Activated CD8-positive, alpha-beta T cell treated with anti-CD3 and anti-CD28 coated beads, Interleukin-2, amount 10 ng/mL, durations not matched to agents 7 days and 5 days (primary cell): ENCODE data around the gene PRR19. TPM values are rescaled to one million over a fixed set of nuclear protein-coding genes. Genes with fewer than 3 reads are reported as not detected.

Source experiments
- ATAC-seq: fragments of 150-1000 bp; cut with Tn5 transposase; one replicate; pipeline ENCODE4 v1.10.0; 2021; ENCODE audit warnings: moderate library complexity
- CTCF ChIA-PET: fragments of 350-600 bp; sonication (Branson Sonifier 250); formaldehyde crosslinking; loops from one replicate; lab custom pipeline; 2021; ENCODE audit warnings: antibody characterized with exemption; lab: Charles Lee
- POLR2A ChIA-PET: fragments of 350-600 bp; sonication (Branson Sonifier 250); formaldehyde crosslinking; loops from one replicate; lab custom pipeline; 2021; ENCODE audit warnings: antibody characterized with exemption; lab: Charles Lee
- DNase-seq: peaks from one replicate; pipeline ENCODE4 v3.0.0-alpha.2; 2020
- H3K27ac Mint-ChIP-seq: one replicate; pipeline ENCODE4 v1.8.0; 2021; ENCODE audit warnings: mild to moderate bottlenecking, mixed read lengths
- H3K27me3 Mint-ChIP-seq: one replicate; pipeline ENCODE4 v1.8.0; 2021; ENCODE audit warnings: low read depth, mixed read lengths
- H3K36me3 Mint-ChIP-seq: one replicate; pipeline ENCODE4 v1.8.0; 2021; ENCODE audit warnings: low read depth, mixed read lengths
- H3K4me1 Mint-ChIP-seq: one replicate; pipeline ENCODE4 v1.8.0; 2021; ENCODE audit warnings: low read depth, mixed read lengths
- H3K4me3 Mint-ChIP-seq: one replicate; pipeline ENCODE4 v1.8.0; 2021; ENCODE audit warnings: mild to moderate bottlenecking, mixed read lengths
- H3K9me3 Mint-ChIP-seq: one replicate; pipeline ENCODE4 v1.8.0; 2022; ENCODE audit warnings: mixed read lengths; ENCODE audit not compliant: insufficient read depth
- total RNA-seq, 2 experiments: library from RNA; stranded (reverse); gene quantifications; one replicate each; pipeline ENCODE4 v1.2.3, GENCODE V29; 2021

PRR19 gene
- total RNA-seq, 2 experiments from 2014 or later: 0.44 to 0.55 TPM

DNA sequence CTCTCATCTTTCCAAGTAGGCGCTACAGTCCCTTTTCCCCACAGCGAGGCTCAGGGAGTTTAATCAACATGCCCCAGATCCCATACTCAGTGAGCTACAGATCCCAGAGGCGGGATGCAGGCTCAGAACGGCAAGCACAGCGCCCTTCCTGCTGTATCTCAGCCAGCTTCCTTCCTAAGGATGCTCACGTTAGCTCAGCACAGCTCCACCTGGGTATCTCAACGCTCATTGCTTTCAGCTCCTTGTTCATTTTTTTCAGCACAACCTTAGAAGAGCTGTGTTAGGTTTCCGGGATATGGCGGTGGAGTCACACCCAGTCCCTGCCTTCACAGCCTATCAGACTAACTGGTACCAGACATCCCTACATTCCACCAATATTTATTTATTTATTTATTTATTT, 20.4 kb downstream of the PRR19 start:
- peaks cover 28% of the 10 kb centered on the region for H3K4me1 Mint-ChIP-seq
- H3K27ac Mint-ChIP-seq: no peak overlapping the region
- POLR2A ChIA-PET: interaction anchor here (1.1 kb wide), 1 partner anchor 75 kb away, joined by 3 read pairs; no protein-coding TSS in a partner anchor
- ATAC-seq (no peak), DNase-seq (no peak)
- no peak overlapping the region for H3K4me3 Mint-ChIP-seq
- peaks cover 24% of the 10 kb centered on the region for H3K27me3 Mint-ChIP-seq
- H3K36me3 Mint-ChIP-seq: peaks cover 3% of the 10 kb centered on the region
- no peaks in the 10 kb centered on the region for H3K9me3 Mint-ChIP-seq
- CTCF ChIA-PET: interaction anchor here (0.6 to 1.9 kb wide), 3 partner anchors 22 to 190 kb away, joined by 3 to 10 read pairs (median 3); partner anchors contain the start of gene POU2F2

DNA sequence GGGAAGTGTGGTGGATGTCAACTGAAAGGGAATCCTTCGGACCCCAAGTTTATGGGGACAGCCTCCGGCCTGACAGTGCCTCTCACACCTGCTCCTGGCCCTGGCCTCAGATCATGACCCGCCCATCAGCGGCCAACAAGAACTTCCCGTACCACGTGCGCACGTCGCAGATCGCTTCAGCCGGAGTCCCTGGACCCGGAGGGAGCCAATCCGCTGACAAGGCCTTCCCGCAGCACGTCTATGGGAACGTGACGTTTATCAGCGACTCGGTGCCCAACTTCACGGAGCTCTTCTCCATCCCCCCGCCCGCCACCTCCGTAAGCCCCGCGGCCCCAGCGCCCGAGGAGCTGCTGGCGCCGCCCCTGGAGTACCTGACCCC, 21.5 kb downstream of the PRR19 start:
- CTCF ChIA-PET: interaction anchor here (1.3 to 1.9 kb wide), 3 partner anchors 15 to 191 kb away, joined by 3 to 10 read pairs (median 5); partner anchors contain the start of gene POU2F2
- Mint-ChIP-seq H3K4me1 (peaks cover 23% of the 10 kb centered on the region), H3K4me3 (peak overlapping the region; percentile 3), H3K36me3 (peaks cover 3% of the 10 kb centered on the region), H3K27me3 (peaks cover 24% of the 10 kb centered on the region), H3K9me3 (no peaks in the 10 kb centered on the region), H3K27ac (no peak overlapping the region)
- POLR2A ChIA-PET: no interaction called here
- DNase-seq: no peak
- no peak for ATAC-seq

DNA sequence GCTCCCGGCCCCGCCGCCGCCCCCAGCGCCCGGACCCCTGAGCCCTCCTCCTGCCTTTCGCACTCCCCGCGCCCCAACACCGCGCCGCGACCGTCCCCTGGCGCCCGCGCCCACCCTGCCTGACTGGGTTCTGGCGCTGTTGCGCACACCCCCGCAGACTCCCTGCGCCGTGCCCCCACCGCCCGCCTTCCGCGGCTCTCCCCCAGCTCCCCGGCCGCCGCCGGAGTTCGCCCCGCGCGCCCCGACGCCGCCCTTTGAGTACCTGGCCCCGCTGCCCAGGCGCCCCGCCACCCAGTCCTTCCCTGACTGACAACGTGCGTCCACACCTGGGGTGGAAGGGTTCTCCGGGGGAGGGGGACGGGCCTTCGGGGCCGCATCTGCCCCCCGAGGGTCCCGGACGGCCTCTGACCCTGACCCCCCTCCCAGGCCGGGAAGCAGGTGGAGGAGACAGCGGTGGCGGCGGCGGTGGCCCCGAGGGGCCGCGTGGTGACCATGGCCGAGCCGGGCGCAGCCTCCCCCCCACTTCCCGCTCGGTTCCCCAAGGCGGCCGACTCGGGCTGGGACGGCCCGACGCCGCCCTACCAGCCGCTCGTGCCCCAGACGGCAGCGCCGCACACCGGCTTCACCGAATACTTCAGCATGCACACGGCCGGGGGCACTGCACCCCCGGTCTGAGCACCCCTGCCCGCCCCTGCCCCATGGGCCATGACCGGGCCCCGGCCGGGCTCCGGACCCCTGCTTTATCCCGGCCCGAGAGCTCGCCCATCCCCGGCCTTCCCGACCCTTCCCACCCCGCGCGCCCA, 22.1 kb downstream of the PRR19 start:
- ChIA-PET POLR2A (no interaction called here), CTCF (interaction anchor here (1.2 to 1.4 kb wide), 3 partner anchors 15 to 213 kb away, joined by 3 to 5 read pairs (median 4); no protein-coding TSS in a partner anchor)
- Mint-ChIP-seq H3K9me3 (no peaks in the 10 kb centered on the region), H3K27ac (no peak overlapping the region), H3K27me3 (peaks cover 24% of the 10 kb centered on the region), H3K36me3 (peaks cover 3% of the 10 kb centered on the region), H3K4me1 (peaks cover 23% of the 10 kb centered on the region), H3K4me3 (no peak overlapping the region)
- DNase-seq (no peak), ATAC-seq (no peak)

- ChIA-PET POLR2A (no interaction called here), CTCF (interaction anchor here (1.2 kb wide), 1 partner anchor 214 kb away, joined by 4 read pairs; no protein-coding TSS in a partner anchor)
These were observed 22.8 kb downstream of the PRR19 start for GRCh38 chr19:42324655-42325307.

DNA sequence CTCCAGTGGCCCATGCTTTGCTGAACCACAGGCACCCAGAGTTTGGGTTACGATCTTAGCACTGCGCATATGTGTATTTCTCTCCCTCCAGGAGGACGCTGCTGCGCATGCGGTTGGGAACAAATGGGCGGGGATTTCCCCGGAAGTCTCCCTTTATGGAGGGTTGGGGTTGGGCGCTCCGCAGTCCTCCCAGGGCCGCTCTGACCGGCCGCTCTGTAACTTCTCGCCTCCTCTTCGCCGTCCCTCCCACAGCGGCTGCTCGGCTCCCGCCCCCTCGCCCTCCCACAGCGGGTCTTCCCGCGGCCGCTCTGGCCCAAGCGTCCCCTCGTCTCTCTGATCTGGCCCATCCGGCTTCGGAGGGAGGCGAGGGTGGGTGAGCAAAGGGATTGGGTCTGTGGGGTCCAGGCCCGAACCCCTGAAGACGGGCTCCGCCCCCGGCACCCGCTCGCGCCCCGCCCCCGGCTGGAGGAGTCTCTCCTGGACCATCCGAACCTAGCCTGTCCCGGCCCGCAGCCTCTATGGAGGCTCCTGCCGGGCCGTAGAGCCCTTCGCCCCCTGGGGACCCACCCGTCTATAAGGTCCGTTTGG, 23.5 kb downstream of the PRR19 start, which contains the start of gene MEGF8:
TSS of gene MEGF8 (plus strand) at position 328 of the 588 bp plus-strand sequence. CDS start 609 bp downstream, outside the sequence.
- H3K27me3 Mint-ChIP-seq: peaks cover 24% of the 10 kb centered on the region
- H3K9me3 Mint-ChIP-seq: no peaks in the 10 kb centered on the region
- ChIA-PET CTCF (no interaction called here), POLR2A (no interaction called here)
- peak within 1 kb of the TSS; percentile 82 for H3K27ac Mint-ChIP-seq
- peak within 1 kb of the TSS; percentile 84 for H3K4me3 Mint-ChIP-seq
- peaks cover 3% of the 10 kb centered on the region for H3K36me3 Mint-ChIP-seq
- peaks cover 23% of the 10 kb centered on the region for H3K4me1 Mint-ChIP-seq
- DNase-seq (peak; percentile 99), ATAC-seq (peak; percentile 96)

More at GRCh38 chr19:42324655-42325307, 22.8 kb downstream of the PRR19 start:
- Mint-ChIP-seq H3K27me3 (peaks cover 24% of the 10 kb centered on the region), H3K36me3 (peaks cover 3% of the 10 kb centered on the region), H3K27ac (peak overlapping the region; percentile 82), H3K9me3 (no peaks in the 10 kb centered on the region), H3K4me3 (peak overlapping the region; percentile 84), H3K4me1 (peaks cover 23% of the 10 kb centered on the region)
- ATAC-seq (no peak), DNase-seq (no peak)

DNA sequence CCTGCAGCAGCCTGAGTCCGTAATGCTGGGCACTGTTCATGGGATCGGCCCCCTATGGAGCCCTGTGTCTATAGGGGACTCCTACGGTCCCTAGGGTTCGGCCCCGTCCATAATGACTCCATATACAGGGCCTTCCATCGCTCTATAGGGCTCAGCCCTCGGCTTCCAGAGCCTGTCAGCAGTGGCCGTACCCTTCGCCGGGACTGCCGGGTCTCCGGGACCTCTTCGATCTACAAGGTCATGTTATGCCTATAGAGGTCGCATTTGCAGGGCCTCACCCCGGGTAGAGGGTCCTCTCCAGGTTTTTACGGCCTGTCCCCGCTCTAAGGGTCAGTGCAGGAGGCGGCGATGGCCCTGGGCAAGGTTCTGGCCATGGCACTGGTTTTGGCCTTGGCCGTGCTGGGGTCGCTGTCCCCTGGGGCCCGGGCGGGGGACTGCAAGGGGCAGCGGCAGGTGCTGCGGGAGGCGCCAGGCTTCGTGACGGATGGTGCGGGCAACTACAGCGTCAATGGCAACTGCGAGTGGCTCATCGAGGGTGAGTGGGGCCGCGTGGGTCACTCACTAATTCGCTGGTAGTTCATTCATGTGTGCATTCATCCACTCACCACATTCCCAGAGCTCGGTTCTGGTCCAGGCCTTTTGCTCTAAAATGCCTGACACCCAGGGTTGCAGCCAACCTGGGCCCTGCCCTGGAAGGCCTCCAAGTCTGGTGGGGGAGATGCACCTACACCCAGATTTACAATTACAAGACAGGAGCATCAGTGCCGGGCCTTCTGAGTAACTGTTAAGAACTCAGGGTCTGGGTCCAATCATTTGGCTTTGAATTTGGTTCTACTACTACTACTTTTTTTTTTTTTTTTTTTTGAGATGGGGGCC, 24.2 kb downstream of the PRR19 start:
- Mint-ChIP-seq H3K27me3 (peaks cover 24% of the 10 kb centered on the region), H3K27ac (peak overlapping the region; percentile 82), H3K4me1 (peaks cover 23% of the 10 kb centered on the region), H3K36me3 (peaks cover 3% of the 10 kb centered on the region), H3K4me3 (peak overlapping the region; percentile 84), H3K9me3 (no peaks in the 10 kb centered on the region)
- POLR2A ChIA-PET: interaction anchor here (1.0 kb wide), 1 partner anchor 250 kb away, joined by 3 read pairs; the partner anchor contains the start of gene ZNF574
- CTCF ChIA-PET: no interaction called here
- ATAC-seq (peak; percentile 29), DNase-seq (peak; percentile 39)

DNA sequence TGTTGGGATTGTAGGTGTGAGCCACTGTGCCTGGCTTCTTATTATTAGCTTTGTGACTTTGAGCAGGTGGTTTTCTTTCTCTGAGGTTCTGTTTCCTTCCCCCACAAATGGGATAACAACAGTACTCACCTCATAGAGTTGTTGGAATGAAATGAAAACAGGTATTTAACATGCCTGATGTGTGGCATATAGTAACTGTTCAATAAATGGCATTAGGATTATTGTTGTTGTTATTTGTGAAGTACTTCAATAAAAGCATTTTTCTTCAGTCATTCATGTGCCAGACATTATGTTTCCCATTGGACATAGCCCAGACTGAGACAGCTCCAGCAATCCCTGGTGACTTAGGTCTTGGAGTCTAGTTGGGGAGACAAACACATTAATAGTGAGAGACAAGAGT, 25.0 kb downstream of the PRR19 start:
- DNase-seq (no peak), ATAC-seq (no peak)
- peaks cover 21% of the 10 kb centered on the region for H3K27me3 Mint-ChIP-seq
- peaks cover 23% of the 10 kb centered on the region for H3K4me1 Mint-ChIP-seq
- ChIA-PET POLR2A (interaction anchor here (1.0 kb wide), 1 partner anchor 251 kb away, joined by 3 read pairs; the partner anchor contains the start of gene ZNF574), CTCF (interaction anchor here (0.7 to 0.8 kb wide), 2 partner anchors 48 to 54 kb away, joined by 3 read pairs; no protein-coding TSS in a partner anchor)
- H3K36me3 Mint-ChIP-seq: peaks cover 3% of the 10 kb centered on the region
- H3K4me3 Mint-ChIP-seq: peak overlapping the region; percentile 84
- no peak overlapping the region for H3K27ac Mint-ChIP-seq
- H3K9me3 Mint-ChIP-seq: no peaks in the 10 kb centered on the region

DNA sequence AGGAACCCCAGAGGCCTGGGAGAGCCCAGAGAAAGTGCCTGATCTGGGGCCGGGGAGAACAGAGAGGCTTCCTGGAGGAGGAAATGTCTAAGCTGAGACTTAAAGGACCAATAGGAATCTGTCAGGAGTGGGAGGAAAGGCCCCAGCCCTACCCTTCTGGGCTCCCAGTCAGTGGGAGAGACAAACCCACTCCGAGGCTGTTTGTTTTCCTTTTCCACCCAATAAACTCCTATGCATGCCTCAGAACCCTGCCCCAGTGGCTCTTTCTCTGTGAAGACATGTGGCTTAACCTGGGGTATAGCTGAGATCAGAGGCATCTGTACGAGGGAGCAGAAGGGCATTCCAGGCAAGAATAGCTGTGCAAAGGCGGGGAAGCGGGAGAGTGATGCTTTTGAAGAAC, 25.4 kb downstream of the PRR19 start:
- peaks cover 3% of the 10 kb centered on the region for H3K36me3 Mint-ChIP-seq
- ChIA-PET CTCF (interaction anchor here (0.7 to 1.2 kb wide), 4 partner anchors 49 to 219 kb away, joined by 3 to 5 read pairs (median 3); no protein-coding TSS in a partner anchor), POLR2A (interaction anchor here (0.8 to 1.0 kb wide), 2 partner anchors 43 to 251 kb away, joined by 3 read pairs; partner anchors contain the start of gene ZNF574)
- no peak for ATAC-seq
- no peaks in the 10 kb centered on the region for H3K9me3 Mint-ChIP-seq
- H3K4me1 Mint-ChIP-seq: peaks cover 23% of the 10 kb centered on the region
- H3K4me3 Mint-ChIP-seq: no peak overlapping the region
- H3K27me3 Mint-ChIP-seq: peaks cover 17% of the 10 kb centered on the region
- no peak for DNase-seq
- no peak overlapping the region for H3K27ac Mint-ChIP-seq

DNA sequence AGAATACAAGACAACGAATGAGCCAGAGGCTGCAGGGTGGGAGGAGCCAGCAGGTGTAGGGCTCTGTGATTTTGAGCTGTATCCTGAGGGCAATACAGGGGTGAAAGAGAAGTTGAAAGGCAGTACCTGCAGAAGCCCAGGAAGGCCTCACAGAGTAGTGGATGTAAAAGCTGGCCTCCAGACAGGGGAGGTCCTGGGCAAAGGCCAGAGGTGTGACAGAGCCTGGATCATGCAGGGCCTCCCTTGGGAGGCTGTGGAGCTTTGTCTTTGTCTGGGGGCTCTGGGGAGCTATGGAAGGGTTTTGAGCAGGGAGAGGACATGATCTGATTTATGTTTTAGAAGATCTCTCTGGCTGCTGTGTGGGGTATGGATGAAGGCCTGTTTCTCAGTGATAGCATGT, 26.2 kb downstream of the PRR19 start:
- DNase-seq (no peak), ATAC-seq (no peak)
- CTCF ChIA-PET: interaction anchor here (1.1 to 1.2 kb wide), 2 partner anchors 192 to 220 kb away, joined by 3 to 5 read pairs; no protein-coding TSS in a partner anchor
- H3K4me3 Mint-ChIP-seq: no peak overlapping the region
- no peak overlapping the region for H3K27ac Mint-ChIP-seq
- no peaks in the 10 kb centered on the region for H3K9me3 Mint-ChIP-seq
- H3K36me3 Mint-ChIP-seq: peaks cover 3% of the 10 kb centered on the region
- POLR2A ChIA-PET: interaction anchor here (0.8 kb wide), 1 partner anchor 44 kb away, joined by 3 read pairs; no protein-coding TSS in a partner anchor
- peaks cover 11% of the 10 kb centered on the region for H3K27me3 Mint-ChIP-seq
- peaks cover 23% of the 10 kb centered on the region for H3K4me1 Mint-ChIP-seq

GRCh38 chr19:42328854-42329253, 26.9 kb downstream of the PRR19 start:
- DNase-seq: no peak
- no peaks in the 10 kb centered on the region for H3K9me3 Mint-ChIP-seq
- ATAC-seq: no peak
- ChIA-PET CTCF (no interaction called here), POLR2A (no interaction called here)
- H3K36me3 Mint-ChIP-seq: peaks cover 3% of the 10 kb centered on the region
- H3K4me1 Mint-ChIP-seq: peaks cover 20% of the 10 kb centered on the region
- H3K27ac Mint-ChIP-seq: no peak overlapping the region
- peaks cover 5% of the 10 kb centered on the region for H3K27me3 Mint-ChIP-seq
- H3K4me3 Mint-ChIP-seq: no peak overlapping the region
